K562 (cell line): Measurements from ENCODE around the gene TUBB2A. TPM values are rescaled to one million over a fixed set of nuclear protein-coding genes. Genes with fewer than 3 reads are reported as not detected.

ENCODE experiments used
- BRD9 ChIP-seq: fragments of 450-650 bp; IDR thresholded peaks from 2 replicates; pipeline ENCODE4 v1.6.1; 2018; ENCODE audit warnings: low read depth; ENCODE audit not compliant: partially characterized antibody
- CTBP1 ChIP-seq: fragments of 450-650 bp; IDR thresholded peaks from 2 replicates; pipeline ENCODE4 v1.6.1; 2016; ENCODE audit warnings: borderline replicate concordance
- HBP1 ChIP-seq: fragments of 450-650 bp; formaldehyde crosslinking; IDR thresholded peaks from 2 replicates; pipeline ENCODE4 v1.4.0; 2022; ENCODE audit warnings: missing genetic modification characterization
- MAFG ChIP-seq: fragments of 450-650 bp; conservative IDR thresholded peaks from 2 replicates; pipeline ENCODE4 v1.6.1; 2016; ENCODE audit warnings: missing genetic modification characterization, missing compliant biosample characterization
- MEF2D ChIP-seq: conservative IDR thresholded peaks from 2 replicates; pipeline ENCODE4 v1.6.1; 2016; ENCODE audit warnings: low read depth, missing genetic modification characterization, missing compliant biosample characterization
- NFIX ChIP-seq: fragments of 250-450 bp; sonication (Bioruptor Pico); IDR thresholded peaks from 2 replicates; pipeline ENCODE4 v1.4.0; 2020; ENCODE audit warnings: low read depth, mild to moderate bottlenecking, moderate library complexity
- NFYB ChIP-seq: IDR thresholded peaks from 2 replicates; pipeline ENCODE4 v1.6.1; 2011; ENCODE audit warnings: mild to moderate bottlenecking, moderate library complexity; ENCODE audit not compliant: insufficient read length; ENCODE audit errors: extremely low read depth
- PCBP1 ChIP-seq: fragments of 200-400 bp; formaldehyde crosslinking; IDR thresholded peaks from 2 replicates; pipeline ENCODE4 v1.6.1; 2018; ENCODE audit warnings: mild to moderate bottlenecking, low read depth, low read length; ENCODE audit not compliant: poor library complexity, severe bottlenecking
- POLR2H ChIP-seq: IDR thresholded peaks from 2 replicates; pipeline ENCODE4 v1.6.1; 2016; ENCODE audit warnings: missing genetic modification characterization, low read depth, mild to moderate bottlenecking, control low read depth, missing compliant biosample characterization, moderate library complexity
- RBBP5 ChIP-seq: fragments of 200-600 bp; sonication (generic); IDR thresholded peaks from 2 replicates; pipeline ENCODE4 v1.6.1; 2012; ENCODE audit warnings: borderline replicate concordance, mild to moderate bottlenecking, low read length, control low read depth, inconsistent platforms; ENCODE audit not compliant: insufficient read depth, poor library complexity, severe bottlenecking
- SREBF1 ChIP-seq: fragments of 150-350 bp; IDR thresholded peaks from 2 replicates; pipeline ENCODE4 v1.6.1; 2014; ENCODE audit warnings: antibody characterized with exemption, low read depth, low read length, borderline replicate concordance
- SRSF3 ChIP-seq: fragments of 200-400 bp; formaldehyde crosslinking; IDR thresholded peaks from 2 replicates; pipeline ENCODE4 v1.6.1; 2016; ENCODE audit warnings: mild to moderate bottlenecking, low read length, moderate library complexity; ENCODE audit not compliant: insufficient read depth
- TBP ChIP-seq: optimal IDR thresholded peaks from 2 replicates; pipeline ENCODE3; 2011; ENCODE audit warnings: low read depth, low read length, improper control_type of control experiment
- TRIM28 ChIP-seq: fragments of 450-650 bp; IDR thresholded peaks from 2 replicates; pipeline ENCODE4 v1.6.1; 2017
- U2AF2 ChIP-seq: fragments of 200-400 bp; formaldehyde crosslinking; optimal IDR thresholded peaks from 2 replicates; pipeline ENCODE3; 2017; ENCODE audit warnings: low read depth, mild to moderate bottlenecking, low read length
- VEZF1 ChIP-seq: fragments of 200-800 bp; sonication (Bioruptor generic); IDR thresholded peaks from 2 replicates; pipeline ENCODE4 v1.6.1; 2017; ENCODE audit warnings: missing genetic modification characterization, missing compliant biosample characterization
- XRCC5 ChIP-seq: fragments of 200-400 bp; formaldehyde crosslinking; IDR thresholded peaks from 2 replicates; pipeline ENCODE4 v1.6.1; 2017; ENCODE audit warnings: low read depth, mild to moderate bottlenecking, low read length
- YBX1 ChIP-seq: fragments of 450-650 bp; IDR thresholded peaks from 2 replicates; pipeline ENCODE4 v1.7.1; 2016; ENCODE audit warnings: mild to moderate bottlenecking
- ZBED1 ChIP-seq: IDR thresholded peaks from 2 replicates; pipeline ENCODE4 v1.6.1; 2014
- ZNF12 ChIP-seq: sonication (generic); formaldehyde crosslinking; IDR thresholded peaks from 2 replicates; pipeline ENCODE4 v1.4.0; 2020; ENCODE audit warnings: mild to moderate bottlenecking, missing genetic modification reagents
- ZNF175 ChIP-seq: fragments of 200-800 bp; sonication (Bioruptor generic); IDR thresholded peaks from 2 replicates; pipeline ENCODE4 v1.6.1; 2016; ENCODE audit warnings: low read depth, mild to moderate bottlenecking, missing genetic modification characterization, missing compliant biosample characterization
- ZNF184 ChIP-seq: sonication (generic); formaldehyde crosslinking; IDR thresholded peaks from 2 replicates; pipeline ENCODE4 v1.5.0; 2020; ENCODE audit warnings: missing genetic modification reagents
- ZNF263 ChIP-seq: sonication (generic); formaldehyde crosslinking; IDR thresholded peaks from 2 replicates; pipeline ENCODE4 v1.8.0; 2022; ENCODE audit warnings: mild to moderate bottlenecking, missing genetic modification reagents, borderline replicate concordance
- ZNF655 ChIP-seq: fragments of 250-450 bp; sonication (Bioruptor Pico); IDR thresholded peaks from 2 replicates; pipeline ENCODE4 v1.5.0; 2021
- ZNF830 ChIP-seq: fragments of 250-450 bp; sonication (Bioruptor Pico); IDR thresholded peaks from 2 replicates; pipeline ENCODE4 v1.5.0; 2021; ENCODE audit warnings: mild to moderate bottlenecking
- polyA plus RNA-seq, 8 experiments: library from polyadenylated mRNA; depleted of rRNA in 4 of 8; stranded (reverse) in 5 of 8; unstranded in 3 of 8; fragments of >200 nt; fragmentation: Nextera tagmentation in 2 of 8; fragmentation: Illumina TruSeq in 1 of 8; extraction: Ambion mirVana in 2 of 8; extraction: Trizol in 1 of 8; gene quantifications; 2 replicates each; pipeline versions ENCODE4 v1.2.1 to v1.2.3, GENCODE V29; 2011 to 2014; ENCODE audit warnings: inconsistent platforms in 1 of 8, missing spikeins in 1 of 8
- total RNA-seq, 7 experiments: library from RNA; depleted of rRNA in 6 of 7; stranded (reverse); fragments of >200 nt in 6 of 7; fragmentation: Illumina TruSeq in 2 of 7; extraction: Trizol in 2 of 7; gene quantifications; 2 replicates each; pipeline versions ENCODE4 v1.2.1 to v1.2.3, GENCODE V29; 2011 to 2021; ENCODE audit warnings: low replicate concordance in 1 of 7

The TUBB2A gene
- total and polyA plus RNA-seq, 9 of the 15 experiments (the other 6 are each of a cell fraction or from before 2014, with no cell fraction given), result 3.6 to 92.1 (median 45.6) TPM

- no peak for TF ChIP-seq ZNF655 (CRISPR knock-in tag)
- TF ChIP-seq NFIX (CRISPR knock-in tag), result no peak
- no peak for TF ChIP-seq MAFG (tag)
- TF ChIP-seq SREBF1, result no peak
- TF ChIP-seq CTBP1, result peak; percentile 80
- TF ChIP-seq YBX1, result no peak
- TF ChIP-seq ZBED1, result 0 out of 2 replicates have a peak, but pooled peaks have one; percentile 44
- TF ChIP-seq MEF2D (tag), result no peak
- no peak for TF ChIP-seq BRD9
- peak; percentile 40; the same call in 1 of the 2 replicates for TF ChIP-seq POLR2H (tag)
- no peak for TF ChIP-seq XRCC5
- peak; percentile 79 for TF ChIP-seq TBP
- TF ChIP-seq SRSF3, result no peak
- TF ChIP-seq RBBP5, result peak; percentile 89
- TF ChIP-seq ZNF175, result no peak
- TF ChIP-seq PCBP1, result peak; percentile 92
- TF ChIP-seq ZNF263, result peak; percentile 54
- no peak for TF ChIP-seq ZNF184 (CRISPR knock-in tag)
- TF ChIP-seq ZNF830, result peak; percentile 91; the same call in 1 of the 2 replicates
- no peak for TF ChIP-seq U2AF2
- TF ChIP-seq TRIM28, result no peak; the same call in 1 of the 2 replicates
- TF ChIP-seq HBP1, result peak; percentile 93
- peak; percentile 14; the same call in 1 of the 2 replicates for TF ChIP-seq ZNF12
- no peak for TF ChIP-seq NFYB
- peak; percentile 97 for TF ChIP-seq VEZF1 (CRISPR knock-in tag)
These were observed 5.4 kb upstream of the TUBB2A start (continued) for GRCh38 chr6:3162565-3163247.
